ELR (cell line): Measurements from ENCODE around the gene TMEM243.
"Not testable (repeated sequence)": the region's sequence is repeated elsewhere in the genome, so short reads cannot be mapped to it uniquely, and the experiment has no call there.

Experiments
- DNase-seq: peaks from one replicate; pipeline ENCODE4 v3.0.0-alpha.2; 2015; ENCODE audit warnings: low read depth

The TMEM243 gene, protein sequence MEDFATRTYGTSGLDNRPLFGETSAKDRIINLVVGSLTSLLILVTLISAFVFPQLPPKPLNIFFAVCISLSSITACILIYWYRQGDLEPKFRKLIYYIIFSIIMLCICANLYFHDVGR

DNA sequence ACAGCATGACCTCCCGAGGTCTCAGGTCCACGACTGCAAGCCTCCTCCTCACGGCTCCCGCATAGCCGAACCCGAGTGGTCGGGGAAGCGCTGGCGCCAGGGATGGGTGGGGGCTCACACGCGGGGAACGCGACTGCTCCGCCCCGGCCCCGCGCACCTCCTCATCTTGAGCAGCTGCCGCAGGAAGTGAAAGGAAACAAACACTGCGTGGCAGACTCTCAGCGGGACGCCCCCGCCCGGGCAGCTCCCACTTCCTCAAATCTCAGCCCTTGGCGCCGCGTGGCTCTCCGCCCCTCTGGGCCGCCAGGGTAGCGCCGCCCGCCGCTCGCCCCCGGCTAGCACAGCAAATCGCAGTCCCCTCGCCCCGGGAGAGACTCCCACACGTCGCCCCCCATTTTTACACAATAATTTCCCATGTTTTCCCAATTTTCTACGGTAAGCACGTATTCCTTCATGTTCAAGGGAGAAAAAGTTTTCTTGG lies at the start of gene TMEM243:
TMEM243 (minus strand) TSS at position 188 of the 481 bp plus-strand sequence. CDS start 229 bp downstream, outside the sequence.
- peak; percentile 80 for DNase-seq

DNA sequence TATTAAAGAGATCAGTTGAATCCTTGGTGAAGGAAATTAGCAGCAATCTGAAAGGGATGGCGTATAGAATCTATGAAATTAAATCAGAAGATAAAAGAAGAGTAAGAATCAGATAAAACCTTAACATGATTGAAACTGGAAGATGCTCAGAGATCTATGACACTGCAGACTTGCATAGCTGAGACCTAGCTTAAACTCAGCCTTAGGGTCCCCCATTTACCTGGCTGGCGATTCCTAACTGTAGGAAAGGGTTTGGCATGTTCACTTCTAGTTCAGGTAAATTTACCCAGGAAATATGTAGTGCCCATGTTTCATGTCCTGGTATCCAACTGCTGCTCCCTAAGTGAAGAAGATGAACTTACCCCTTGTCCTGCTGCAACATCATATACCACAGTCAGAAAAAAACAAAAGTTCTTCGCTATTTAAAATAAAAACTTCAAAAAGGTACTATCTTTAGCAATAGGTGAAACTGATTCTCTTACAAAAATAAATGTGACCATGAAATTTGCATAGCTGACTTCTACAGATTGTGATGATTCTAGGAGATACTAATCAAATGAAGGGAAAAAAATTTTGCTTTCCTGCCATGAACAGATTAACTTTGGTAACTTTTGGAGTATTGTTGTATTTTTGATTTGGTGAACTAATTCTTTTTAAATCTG lies 47.8 kb upstream of the TMEM243 start:
- DNase-seq: no peak

DNA sequence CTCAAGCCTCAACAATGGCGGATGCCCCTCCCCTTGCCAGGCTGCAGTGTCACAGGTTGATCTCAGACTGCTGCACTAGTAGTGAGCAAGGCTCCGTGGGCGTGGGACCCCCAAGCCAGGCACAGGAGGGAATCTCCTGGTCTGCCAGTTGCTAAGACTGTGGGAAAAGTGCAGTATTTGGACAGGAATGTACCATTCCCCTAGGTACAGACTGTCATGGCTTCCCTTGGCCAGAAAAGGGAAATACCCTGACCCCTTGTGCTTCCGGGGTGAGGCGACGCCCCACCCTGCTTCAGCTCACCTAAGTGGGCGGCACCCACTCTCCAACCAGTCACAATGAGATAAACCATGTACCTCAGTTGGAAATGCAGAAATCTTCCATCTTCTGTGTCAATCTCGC lies 44.0 kb upstream of the TMEM243 start:
- DNase-seq: no peak

DNA sequence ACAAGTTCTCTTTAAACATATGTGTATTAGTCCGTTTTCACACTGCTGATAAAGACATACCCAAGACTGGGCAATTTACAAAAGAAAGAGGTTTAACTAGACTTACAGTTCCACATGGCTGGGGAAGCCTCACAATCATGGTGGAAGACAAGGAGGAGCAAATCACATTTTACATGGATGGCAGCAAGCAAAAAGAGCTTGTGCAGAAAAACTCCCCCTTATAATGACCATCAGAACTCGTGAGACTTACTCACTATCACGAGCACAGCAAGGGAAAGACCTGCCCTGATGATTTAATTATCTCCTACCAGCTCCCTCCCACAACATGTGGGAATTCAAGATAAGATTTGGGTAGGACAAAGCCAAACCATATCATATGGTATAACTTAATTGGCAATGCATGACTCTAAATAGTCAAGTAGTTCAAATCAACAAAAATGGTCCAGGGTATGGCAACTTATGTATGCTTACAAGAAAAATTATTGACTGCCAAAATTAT lies 34.1 kb upstream of the TMEM243 start:
- no peak for DNase-seq

DNA sequence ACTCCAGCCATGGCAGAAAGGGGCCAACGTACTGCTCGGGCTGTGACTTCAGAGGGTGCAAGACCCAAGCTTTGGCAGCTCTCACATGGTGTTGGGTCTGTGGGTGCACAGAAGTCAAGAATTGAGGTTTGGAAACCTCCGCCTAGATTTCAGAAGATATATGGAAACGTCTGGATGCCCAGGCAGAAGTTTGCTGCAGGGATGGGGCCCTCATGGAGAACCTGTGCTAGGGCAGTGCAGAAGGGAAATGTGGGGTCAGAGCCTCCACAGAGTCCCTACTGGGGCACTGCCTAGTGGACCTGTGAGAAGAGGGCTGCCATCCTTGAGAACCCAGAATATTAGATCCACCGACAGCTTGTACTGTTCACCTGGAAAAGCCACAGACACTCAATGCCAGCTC lies 26.1 kb upstream of the TMEM243 start:
- not testable (repeated sequence) for DNase-seq

DNA sequence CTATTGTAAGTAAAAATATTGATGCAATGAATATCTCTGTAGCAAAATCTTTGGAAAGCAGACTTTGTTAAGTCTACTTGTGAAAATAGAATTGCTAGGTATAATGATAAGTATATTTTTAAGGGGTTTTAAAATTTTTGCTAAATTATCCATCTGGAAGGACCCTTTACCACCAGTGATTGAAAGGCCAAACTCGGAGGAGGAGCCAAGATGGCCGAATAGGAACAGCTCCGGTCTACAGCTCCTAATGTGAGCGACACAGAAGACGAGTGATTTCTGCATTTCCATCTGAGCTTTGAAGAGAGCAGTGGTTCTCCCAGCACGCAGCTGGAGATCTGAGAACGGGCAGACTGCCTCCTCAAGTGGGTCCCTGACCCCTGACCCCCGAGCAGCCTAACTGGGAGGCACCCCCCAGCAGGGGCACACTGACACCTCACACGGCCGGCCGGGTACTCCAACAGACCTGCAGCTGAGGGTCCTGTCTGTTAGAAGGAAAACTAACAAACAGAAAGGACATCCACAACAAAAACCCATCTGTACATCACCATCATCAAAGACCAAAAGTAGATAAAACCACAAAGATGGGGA lies 19.0 kb upstream of the TMEM243 start:
- DNase-seq: not testable (repeated sequence)

DNA sequence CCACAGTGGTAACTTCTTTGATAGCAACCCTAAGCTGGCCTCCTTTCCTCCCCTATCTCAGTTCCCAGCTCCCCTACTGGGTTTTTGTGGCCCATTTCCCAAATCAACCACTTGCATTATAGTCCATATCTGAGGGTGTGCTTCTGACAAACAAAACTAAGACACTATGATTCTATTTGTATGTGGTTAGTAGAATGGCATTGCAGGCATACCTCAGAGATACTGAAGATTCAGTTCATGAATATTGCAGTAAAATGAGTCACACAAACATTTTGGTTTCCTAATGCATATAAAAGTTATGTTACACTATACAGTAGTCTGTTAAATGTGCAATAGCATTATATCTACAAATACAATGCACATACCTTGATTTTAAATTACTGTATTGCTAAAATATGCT lies 15.4 kb upstream of the TMEM243 start:
- peak; percentile 47 for DNase-seq

DNA sequence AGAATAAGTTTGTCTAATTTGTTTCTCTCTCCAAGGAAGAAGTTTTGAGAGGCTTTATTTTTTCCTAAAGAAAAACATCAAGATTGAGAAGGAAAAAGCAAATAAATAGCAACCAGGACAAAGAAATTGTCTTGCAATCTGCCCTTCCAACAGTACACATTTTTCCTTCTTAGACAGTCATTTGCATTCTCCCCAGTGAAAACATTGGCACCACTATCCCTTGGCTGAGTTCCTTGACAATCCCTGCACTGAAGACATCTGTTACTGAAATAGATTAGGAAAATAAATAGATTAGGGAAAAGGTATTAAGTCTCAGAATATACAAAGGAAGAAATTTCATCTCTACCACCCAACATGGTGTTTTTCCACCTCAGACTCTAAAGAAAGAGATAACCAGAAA lies 12.2 kb upstream of the TMEM243 start:
- no peak for DNase-seq

DNA sequence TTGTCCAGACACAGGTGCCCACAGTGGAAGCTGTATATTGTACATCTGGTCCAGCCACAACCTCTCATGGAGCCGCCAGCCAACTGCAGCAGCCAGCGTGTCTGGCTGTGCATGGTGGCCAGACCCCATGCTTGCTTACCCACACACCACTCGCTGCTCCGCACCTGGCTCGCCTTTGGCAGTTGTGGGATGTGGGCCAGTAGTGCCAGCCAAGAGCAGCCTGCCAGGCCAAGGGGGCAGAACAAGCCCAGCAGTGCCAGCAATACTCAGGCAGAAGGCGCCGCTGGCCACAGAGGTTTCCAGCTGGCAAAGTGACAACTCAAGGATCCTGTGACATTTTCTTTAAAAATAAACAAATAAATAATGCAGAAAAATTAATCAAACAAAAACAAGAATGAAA lies 11.7 kb upstream of the TMEM243 start:
- no peak for DNase-seq

DNA sequence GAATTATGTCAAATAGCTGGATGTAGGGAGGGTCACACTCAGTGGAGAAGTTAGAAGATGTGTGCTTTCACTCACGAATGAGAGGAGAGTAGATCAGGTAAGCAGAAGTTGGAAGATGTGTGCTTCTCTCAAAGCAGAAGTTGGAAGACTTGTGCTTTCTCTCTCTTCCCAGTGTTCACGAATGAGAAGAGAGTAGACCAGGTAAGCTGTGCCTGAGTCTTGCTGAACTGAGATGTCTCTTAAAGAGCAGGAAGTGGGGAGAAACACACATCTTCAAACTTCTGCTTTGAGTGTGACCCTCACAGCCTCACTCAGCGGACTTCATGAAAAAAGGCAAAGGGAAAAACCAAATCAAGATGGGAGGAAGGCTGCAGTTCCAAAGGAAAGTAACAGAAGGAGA lies 7.0 kb upstream of the TMEM243 start:
- no peak for DNase-seq

DNA sequence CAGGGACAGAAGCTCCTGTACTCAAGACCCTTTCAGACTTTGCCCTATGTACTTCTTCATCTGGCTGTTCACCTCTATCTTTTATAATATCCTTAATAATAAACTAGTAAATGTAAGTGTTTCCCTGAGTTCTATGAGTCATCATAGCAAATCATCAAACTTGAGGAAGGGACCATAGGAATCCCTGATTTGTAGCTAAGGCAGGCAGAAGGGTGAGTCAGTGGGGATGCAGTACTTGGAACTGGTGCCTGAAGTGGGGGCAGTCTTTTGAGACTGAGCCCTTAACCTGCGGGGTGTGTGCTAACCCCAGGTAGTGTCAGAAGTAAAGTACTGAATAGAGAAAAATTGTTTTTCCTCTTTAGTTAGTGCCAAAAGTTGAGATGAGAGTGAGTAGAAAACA lies 6.2 kb upstream of the TMEM243 start:
- peak; percentile 74 for DNase-seq

DNA sequence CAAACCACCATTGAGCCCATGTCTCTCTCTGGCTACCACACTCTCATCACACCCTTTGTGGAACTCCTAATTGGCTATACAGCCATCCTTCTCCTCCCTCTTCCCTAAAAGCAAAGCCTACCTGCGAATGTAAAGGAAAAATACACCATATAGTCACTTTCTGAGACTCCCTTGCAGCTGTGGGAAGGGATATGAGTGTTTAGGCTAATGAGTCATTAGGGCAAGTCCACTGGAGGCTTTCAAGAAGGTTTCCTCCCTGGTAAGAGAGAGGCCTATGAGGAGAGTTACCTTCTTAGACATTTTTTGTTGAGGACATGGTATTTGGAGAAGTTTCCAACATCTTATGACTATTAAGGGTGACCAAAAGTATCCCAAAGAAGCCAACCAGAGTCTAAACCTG lies 4.1 kb upstream of the TMEM243 start:
- peak; percentile 60 for DNase-seq

DNA sequence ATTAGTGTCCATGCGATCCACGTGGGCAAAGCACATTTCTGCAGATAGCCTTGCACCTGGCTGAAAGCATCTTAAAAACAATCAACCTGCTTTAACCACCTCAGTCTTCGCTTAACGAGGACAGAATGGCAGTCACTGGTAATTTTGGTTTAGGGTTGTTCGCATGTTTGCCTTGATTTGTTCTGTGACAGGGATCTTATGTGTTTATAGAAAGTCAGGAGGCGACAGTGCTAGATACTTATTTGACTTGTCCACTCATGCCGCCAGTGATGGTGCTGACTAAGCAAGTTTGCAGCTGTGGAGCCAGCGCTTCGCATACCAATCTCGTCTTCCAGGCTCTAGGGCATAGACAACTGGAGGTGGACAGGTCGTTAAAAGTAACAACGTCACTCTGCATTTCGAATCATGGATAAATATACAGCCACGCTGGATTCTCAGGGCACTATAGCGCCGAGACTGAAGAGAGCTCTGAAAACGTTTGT lies 1.2 kb upstream of the TMEM243 start:
- DNase-seq: peak; percentile 41

DNA sequence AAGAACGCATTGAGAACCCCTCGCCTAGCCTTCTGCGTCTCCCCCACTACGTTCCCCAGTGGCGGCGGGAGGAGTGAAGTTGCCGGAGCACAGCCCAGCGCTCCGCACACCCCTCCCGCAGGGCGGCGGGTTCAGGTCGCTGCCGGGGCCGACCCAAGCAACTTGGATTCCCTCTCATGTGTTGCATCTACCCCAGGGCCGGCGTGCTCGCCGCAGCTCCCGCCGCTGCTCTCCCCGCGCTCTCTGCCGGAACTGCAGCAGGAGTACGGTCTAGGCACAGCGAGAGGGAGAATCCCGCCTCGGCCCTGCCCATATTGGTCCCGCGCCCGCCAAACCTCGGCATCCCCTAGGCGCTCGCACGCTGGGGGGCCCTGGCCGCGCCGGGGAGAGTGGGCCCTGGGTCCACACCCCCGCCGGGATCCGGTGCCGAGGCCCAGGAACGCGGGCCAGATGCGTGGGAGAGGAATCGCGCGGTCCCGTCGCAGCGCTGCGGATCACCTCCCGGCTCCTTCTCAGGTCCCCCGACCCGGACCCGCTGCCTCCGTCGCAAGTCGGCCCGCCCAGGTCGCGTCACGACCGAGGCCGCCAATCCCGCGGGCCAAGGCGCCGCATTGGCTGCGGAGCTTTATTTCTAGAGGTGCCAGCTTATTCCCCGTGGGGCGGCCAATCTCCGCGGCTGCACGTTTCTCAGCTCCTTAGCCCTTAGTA lies 648 bp upstream of the TMEM243 start:
- DNase-seq: peak; percentile 85

DNA sequence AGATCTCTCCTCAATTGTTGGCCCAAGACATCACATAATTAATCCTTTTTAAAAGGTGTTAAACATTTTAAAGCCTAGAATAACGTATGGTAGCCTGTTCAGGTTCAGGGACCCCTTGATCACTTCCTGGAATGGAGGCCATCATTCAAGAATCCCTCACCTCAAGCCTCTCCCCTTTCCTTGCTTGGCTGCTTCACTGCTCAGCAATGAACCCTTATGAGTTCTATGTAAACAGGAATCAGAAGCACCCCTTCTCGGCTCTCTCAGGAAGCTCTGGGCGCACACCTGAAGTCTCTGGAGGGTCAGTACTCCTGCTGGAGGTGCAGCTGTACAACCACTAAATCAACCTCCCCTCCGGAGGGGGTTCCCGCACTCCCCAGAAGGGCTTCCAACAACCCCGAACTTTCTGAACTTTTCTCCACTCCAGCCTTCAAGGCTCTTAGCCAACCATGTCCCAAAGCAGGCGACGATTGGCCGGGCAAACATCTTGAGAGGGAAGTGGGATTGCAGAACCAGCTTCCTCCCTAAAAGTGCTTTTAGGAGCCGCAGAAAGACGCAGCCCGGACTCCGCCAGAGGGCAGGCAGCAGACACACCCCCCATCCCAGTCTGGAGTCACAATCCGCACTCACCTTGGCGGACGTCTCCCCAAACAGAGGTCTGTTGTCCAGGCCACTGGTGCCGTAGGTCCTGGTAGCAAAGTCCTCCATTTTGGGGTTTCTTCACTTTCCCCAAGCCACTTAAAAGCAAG lies 562 bp downstream of the TMEM243 start:
- peak; percentile 37 for DNase-seq

DNA sequence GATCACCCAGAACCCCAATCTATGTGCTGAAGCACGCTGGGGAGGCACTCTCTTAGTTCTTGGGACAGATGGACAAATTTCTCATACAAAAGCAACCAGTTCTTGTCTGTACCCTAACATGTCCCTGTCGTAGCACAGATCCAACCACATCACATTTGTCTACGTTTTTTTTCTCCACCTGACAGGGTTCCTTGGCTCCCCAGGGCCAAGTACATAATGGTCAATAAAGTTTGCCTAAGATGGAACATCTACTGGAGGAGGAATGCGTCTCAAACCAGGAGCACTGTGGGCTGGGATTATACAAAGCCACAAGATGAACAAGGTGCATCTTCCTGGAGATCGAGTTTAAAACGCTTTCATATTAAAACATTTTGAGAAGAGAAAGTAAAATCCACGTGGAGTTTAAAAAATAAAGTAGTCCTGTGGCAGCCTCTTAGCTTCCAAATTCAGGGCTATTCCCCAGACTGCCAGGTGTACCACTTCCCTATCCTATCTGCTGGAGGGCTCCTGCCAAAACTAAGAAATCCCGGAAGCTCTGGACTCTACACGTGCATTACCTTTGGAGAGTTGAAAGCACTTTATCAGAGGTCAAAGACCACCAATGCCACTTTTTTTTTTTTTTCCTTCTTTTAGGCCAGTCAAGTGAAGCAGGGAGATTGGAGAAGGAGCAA lies 1.4 kb downstream of the TMEM243 start:
- no peak for DNase-seq

DNA sequence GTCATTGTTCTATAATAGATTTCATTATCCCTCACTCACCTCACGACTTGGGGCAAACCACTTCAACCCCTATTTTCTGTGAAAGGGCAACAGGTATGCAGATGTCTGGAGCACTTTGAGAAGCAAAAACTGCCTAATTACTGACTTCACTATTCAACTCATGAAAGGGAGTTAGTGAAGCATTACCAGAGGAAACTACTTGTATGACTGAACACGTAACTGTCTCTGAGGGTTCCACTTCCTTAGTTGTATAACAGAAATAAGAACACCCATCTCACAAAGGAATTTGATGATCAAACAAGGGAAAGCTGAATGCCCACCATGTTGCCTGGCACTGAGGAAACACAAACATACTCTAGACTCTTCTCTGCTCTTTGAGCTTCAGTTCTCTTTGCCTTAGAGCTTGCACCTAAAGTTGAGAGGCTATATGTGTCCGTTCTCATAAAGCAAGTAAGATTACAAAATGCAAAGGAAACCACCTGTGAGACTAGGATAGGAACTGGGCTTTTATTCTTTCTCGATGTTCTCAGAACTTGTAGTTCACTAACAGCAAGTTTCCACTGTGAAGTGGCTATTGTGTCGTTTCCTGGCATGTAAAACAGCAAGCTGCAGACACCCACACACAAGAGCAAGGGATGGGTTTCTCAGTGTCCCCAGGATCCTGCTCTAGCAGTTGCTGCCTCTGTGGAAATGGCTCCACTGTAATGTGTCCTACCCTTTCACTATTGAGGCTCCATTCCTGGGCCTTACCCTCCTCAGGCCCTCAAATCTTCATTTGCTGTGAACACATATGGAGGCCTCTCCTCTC lies 2.6 kb downstream of the TMEM243 start:
- DNase-seq: no peak

DNA sequence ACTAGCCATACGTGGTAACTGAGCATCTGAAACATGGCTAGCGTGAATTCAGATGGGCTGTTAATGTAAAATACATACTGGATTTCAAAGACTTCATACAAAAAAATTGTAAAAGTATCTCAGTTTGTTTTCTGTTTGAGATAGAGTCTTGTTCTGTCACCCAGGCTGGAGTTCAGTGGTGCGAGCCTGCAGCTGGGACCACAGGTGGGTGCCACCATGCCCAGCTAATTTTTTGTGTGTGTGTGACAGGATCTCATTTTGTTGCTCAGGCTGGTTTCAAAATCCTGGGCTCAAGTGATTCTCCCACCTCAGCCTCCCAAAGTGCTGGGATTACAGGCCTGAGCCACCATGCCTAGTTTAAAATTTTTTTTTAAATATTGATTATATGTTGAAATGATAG lies 4.5 kb downstream of the TMEM243 start:
- no peak for DNase-seq

DNA sequence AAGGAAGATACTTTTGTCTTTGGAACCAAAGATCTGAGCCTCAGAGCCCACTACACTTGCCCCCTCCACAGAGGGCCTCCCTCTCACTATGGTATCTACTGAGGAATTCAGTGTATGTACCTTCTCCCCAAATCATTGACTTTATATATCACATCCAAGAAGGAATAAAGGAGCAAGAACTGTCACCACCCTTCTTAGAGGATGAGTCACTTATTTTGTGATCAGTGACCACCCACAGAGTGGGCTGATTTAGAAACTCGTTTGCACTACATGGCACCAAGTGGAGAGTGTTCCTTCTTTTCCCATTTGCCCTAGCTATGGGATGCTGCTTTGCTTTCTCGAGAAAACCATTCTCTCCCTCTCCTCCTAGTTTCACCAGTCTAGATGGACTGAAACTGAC lies 5.7 kb downstream of the TMEM243 start:
- peak; percentile 8 for DNase-seq

DNA sequence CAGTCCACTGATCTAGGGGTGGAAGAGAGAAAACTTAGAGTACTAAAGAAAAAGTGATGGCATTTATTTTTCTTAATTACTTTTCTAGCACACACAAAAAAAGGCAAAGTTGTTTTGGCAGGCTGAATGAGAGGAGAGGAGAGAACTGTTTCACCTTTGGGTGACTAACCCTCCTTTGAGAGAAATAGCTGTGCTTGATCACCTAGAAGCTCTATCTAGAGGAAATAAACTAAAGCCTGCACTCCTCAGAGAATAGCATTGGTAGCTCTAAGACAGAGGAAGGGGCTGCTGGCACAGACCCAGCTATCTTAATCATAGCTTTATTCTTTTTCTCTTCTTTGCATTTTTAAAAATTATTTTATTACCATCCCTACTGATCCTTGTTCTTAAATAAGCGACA lies 6.3 kb downstream of the TMEM243 start:
- no peak for DNase-seq

DNA sequence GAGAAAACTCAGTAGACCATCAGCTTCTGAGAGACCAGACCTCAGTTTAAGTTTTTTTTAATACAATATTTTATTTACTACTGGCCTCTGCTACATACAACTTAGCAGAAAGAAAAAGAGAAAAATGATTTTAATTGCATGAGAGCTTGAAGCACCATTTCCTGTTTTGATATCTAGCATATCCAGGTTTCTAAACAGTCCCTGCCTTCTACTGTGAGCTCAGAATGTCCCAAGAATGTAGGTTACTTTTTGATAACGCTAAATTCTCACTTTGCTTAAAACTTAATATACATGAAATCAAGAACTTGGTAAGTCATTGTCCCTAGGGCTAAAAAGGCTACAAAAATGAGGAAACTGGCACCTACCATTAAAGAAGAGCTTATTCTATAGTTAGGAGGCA lies 7.0 kb downstream of the TMEM243 start:
- DNase-seq: no peak
